DMS53 (cell line): ENCODE measurements around the gene ETS1.

Source experiments
- DNase-seq: peaks from one replicate; lab custom pipeline; 2025; lab: John Stamatoyannopoulos, UW

Gene ETS1

GRCh38 chr11:128482092-128482491, 105.3 kb downstream of the ETS1 start:
- no peak for DNase-seq

- no peak for DNase-seq
Observed at GRCh38 chr11:128481135-128481534, 106.2 kb downstream of the ETS1 start.

GRCh38 chr11:128480665-128481064, 106.7 kb downstream of the ETS1 start:
- DNase-seq = no peak

GRCh38 chr11:128480066-128480465, 107.3 kb downstream of the ETS1 start:
- no peak for DNase-seq

GRCh38 chr11:128479144-128479543, 108.2 kb downstream of the ETS1 start:
- DNase-seq = no peak

GRCh38 chr11:128478305-128478704, 109.1 kb downstream of the ETS1 start:
- DNase-seq = no peak

GRCh38 chr11:128477811-128478210, 109.5 kb downstream of the ETS1 start:
- no peak for DNase-seq

GRCh38 chr11:128477278-128477677, 110.1 kb downstream of the ETS1 start:
- DNase-seq = no peak

GRCh38 chr11:128476729-128477128, 110.6 kb downstream of the ETS1 start:
- no peak for DNase-seq

GRCh38 chr11:128476049-128476448, 111.3 kb downstream of the ETS1 start:
- no peak for DNase-seq

- no peak for DNase-seq
Observed at GRCh38 chr11:128474036-128474874, 113.1 kb downstream of the ETS1 start.

- DNase-seq = peak; percentile 31
Observed at GRCh38 chr11:128473636-128474035, 113.7 kb downstream of the ETS1 start.

GRCh38 chr11:128472128-128473089, 114.9 kb downstream of the ETS1 start:
- DNase-seq = peak; percentile 49

- peak; percentile 9 for DNase-seq
Observed at GRCh38 chr11:128471138-128471661, 116.2 kb downstream of the ETS1 start.

GRCh38 chr11:128470081-128470480, 117.3 kb downstream of the ETS1 start:
- DNase-seq = no peak

GRCh38 chr11:128469220-128469619, 118.1 kb downstream of the ETS1 start:
- no peak for DNase-seq

- DNase-seq = no peak
Observed at GRCh38 chr11:128468111-128468510, 119.2 kb downstream of the ETS1 start.

- DNase-seq = peak; percentile 22
Observed at GRCh38 chr11:128467610-128468041, 119.7 kb downstream of the ETS1 start.

GRCh38 chr11:128467041-128467440, 120.3 kb downstream of the ETS1 start:
- DNase-seq = no peak

GRCh38 chr11:128465946-128466705, 121.2 kb downstream of the ETS1 start:
- no peak for DNase-seq

- no peak for DNase-seq
Observed at GRCh38 chr11:128465531-128465930, 121.8 kb downstream of the ETS1 start.
